Hematopoietic multipotent progenitor cell treated with erythropoietin and hydrocortisone succinate and interleukin-3 and kit ligand, for 4 days (in vitro differentiated cells): ENCODE results near the gene ZNF30.
A peak's percentile ranks its signal among the peaks of the same experiment; 100 is the strongest.
"Not testable (repeated sequence)": the region's sequence is repeated elsewhere in the genome, so short reads cannot be mapped to it uniquely, and the experiment has no call there.

Source experiments
- DNase-seq: peaks from one replicate; pipeline ENCODE4 v3.0.0-alpha.2; 2015

Gene ZNF30

GRCh38 chr19:34926685-34927375 lies at the start of gene ZNF30:
Gene ZNF30 (plus strand): TSS chr19:34926903. CDS start chr19:34929948, 3,045 bp downstream.
- peak; percentile 93 for DNase-seq

GRCh38 chr19:34879563-34879962 lies 47.1 kb upstream of the ZNF30 start:
- DNase-seq: no peak

GRCh38 chr19:34880034-34880433 lies 46.7 kb upstream of the ZNF30 start:
- no peak for DNase-seq

GRCh38 chr19:34881982-34882381 lies 44.7 kb upstream of the ZNF30 start:
- DNase-seq: no peak

- DNase-seq: no peak
Measured at GRCh38 chr19:34888091-34888490, 38.6 kb upstream of the ZNF30 start.

- DNase-seq: no peak
Measured at GRCh38 chr19:34900245-34900644, 26.5 kb upstream of the ZNF30 start.

GRCh38 chr19:34904664-34905527 lies 21.8 kb upstream of the ZNF30 start:
- no peak for DNase-seq

GRCh38 chr19:34910770-34911169 lies 15.9 kb upstream of the ZNF30 start:
- no peak for DNase-seq

- DNase-seq: not testable (repeated sequence)
Measured at GRCh38 chr19:34917144-34917543, 9.6 kb upstream of the ZNF30 start.

GRCh38 chr19:34918190-34918589 lies 8.5 kb upstream of the ZNF30 start:
- DNase-seq: no peak

GRCh38 chr19:34920090-34920786 lies 6.5 kb upstream of the ZNF30 start:
- not testable (repeated sequence) for DNase-seq

- DNase-seq: peak; percentile 12
Measured at GRCh38 chr19:34925278-34925855, 1.3 kb upstream of the ZNF30 start.

GRCh38 chr19:34926361-34926684 lies 380 bp upstream of the ZNF30 start:
- DNase-seq: no peak

GRCh38 chr19:34932494-34932893 lies 5.8 kb downstream of the ZNF30 start:
- DNase-seq: no peak

GRCh38 chr19:34936184-34936583 lies 9.5 kb downstream of the ZNF30 start:
- DNase-seq: no peak

GRCh38 chr19:34938886-34939285 lies 12.2 kb downstream of the ZNF30 start:
- no peak for DNase-seq

GRCh38 chr19:34943861-34944573 lies 17.3 kb downstream of the ZNF30 start:
- DNase-seq: no peak

- no peak for DNase-seq
Measured at GRCh38 chr19:34953092-34953491, 26.4 kb downstream of the ZNF30 start.

- no peak for DNase-seq
Measured at GRCh38 chr19:34957830-34958751, 31.4 kb downstream of the ZNF30 start.

- no peak for DNase-seq
Measured at GRCh38 chr19:34959021-34959420, 32.3 kb downstream of the ZNF30 start.

GRCh38 chr19:34960103-34960805 lies 33.6 kb downstream of the ZNF30 start:
- no peak for DNase-seq
